ENCODE data around the gene IL13RA1.

DNA sequence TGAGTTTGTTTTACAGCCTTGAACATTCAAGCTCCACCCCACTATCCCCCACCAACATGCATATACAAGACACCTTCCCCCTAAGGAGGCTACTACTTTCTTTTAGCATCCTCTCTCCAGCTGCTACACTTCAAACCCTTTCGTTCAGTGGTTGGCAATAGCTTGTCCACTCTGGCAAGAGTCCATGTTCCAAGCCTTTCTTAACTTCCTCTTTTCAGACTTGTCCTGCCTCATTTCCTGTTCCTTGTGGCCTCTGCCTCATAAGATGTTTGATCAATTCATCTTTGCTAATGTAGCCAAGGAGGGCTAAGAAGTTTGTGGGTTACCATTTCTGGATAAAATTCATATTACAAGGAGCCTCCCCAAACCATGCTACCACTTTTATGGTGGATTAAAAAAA lies 75.5 kb downstream of the IL13RA1 start:
- TF ChIP-seq CTCF (IDR thresholded peaks at IDR 0.05 in 2 of 3, conservative IDR thresholded peaks at IDR 0.05 in 1 of 3; ENCODE audit: control insufficient read depth in 2 of 3, extremely low read depth in 1 of 3, insufficient read depth in 1 of 3, low read depth in 3 of 3, low read length in 3 of 3): no peak
- no peak for TF ChIP-seq POLR2A (IDR thresholded peaks at IDR 0.05; ENCODE audit: low read depth, low read length)
- TF ChIP-seq SP1 (IDR thresholded peaks at IDR 0.05; ENCODE audit: low read depth, low read length): no peak
- TF ChIP-seq CHD2 (IDR thresholded peaks at IDR 0.05; ENCODE audit: borderline replicate concordance, low read depth, low read length): no peak
